ENCODE data around the gene CLP1.

DNA sequence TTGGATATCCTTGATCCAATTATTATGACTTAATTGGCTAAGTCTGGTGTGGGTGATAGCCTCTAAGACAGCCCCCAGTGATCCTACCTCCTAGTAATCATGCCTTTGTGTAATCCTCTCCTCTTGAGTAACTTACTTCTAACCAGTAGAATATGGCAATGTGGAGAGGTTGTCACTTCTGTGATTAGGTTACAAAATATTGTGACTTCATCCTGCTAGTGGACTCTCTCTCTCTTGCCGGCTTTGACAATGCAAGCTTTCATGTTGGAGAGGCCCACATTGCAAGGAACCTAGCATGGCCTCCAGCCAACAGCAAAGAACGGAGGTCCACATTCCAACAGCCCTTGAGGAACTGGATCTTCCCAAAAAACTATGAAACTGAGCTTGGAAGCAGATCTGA, 27.4 kb upstream of the CLP1 start:
- TF ChIP-seq, protein P1, sequence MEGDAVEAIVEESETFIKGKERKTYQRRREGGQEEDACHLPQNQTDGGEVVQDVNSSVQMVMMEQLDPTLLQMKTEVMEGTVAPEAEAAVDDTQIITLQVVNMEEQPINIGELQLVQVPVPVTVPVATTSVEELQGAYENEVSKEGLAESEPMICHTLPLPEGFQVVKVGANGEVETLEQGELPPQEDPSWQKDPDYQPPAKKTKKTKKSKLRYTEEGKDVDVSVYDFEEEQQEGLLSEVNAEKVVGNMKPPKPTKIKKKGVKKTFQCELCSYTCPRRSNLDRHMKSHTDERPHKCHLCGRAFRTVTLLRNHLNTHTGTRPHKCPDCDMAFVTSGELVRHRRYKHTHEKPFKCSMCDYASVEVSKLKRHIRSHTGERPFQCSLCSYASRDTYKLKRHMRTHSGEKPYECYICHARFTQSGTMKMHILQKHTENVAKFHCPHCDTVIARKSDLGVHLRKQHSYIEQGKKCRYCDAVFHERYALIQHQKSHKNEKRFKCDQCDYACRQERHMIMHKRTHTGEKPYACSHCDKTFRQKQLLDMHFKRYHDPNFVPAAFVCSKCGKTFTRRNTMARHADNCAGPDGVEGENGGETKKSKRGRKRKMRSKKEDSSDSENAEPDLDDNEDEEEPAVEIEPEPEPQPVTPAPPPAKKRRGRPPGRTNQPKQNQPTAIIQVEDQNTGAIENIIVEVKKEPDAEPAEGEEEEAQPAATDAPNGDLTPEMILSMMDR (IDR thresholded peaks at IDR 0.05; ENCODE audit: low read depth, low read length, poor library complexity, severe bottlenecking) = no peak
- TF ChIP-seq EZH2phosphoT487 (IDR thresholded peaks at IDR 0.05; ENCODE audit: borderline replicate concordance, low read length) = no peak

Measured in DOHH2 (cell line).